Natural killer cell (primary cell): Measurements from ENCODE around the gene VPS26C. TPM values are rescaled to one million over a fixed set of nuclear protein-coding genes. Genes with fewer than 3 reads are reported as not detected.
"Not testable (repeated sequence)": the region's sequence is repeated elsewhere in the genome, so short reads cannot be mapped to it uniquely, and the experiment has no call there.

Experiments
- ATAC-seq, 3 donors: fragments of 150-1000 bp in 2 of 3; fragments of 200-7000 bp in 1 of 3; cut with Tn5 transposase; 1 replicate in 1 of 3; 2 replicates in 2 of 3; pipeline ENCODE4 v1.10.0; 2021; ENCODE audit warnings: mild to moderate bottlenecking in 2 of 3, moderate library complexity in 2 of 3
- DNase-seq, 2 donors: peaks; one replicate each; pipeline versions ENCODE4 v3.0.0 to v3.0.0-alpha.2; 2013 to 2021; ENCODE audit warnings: mixed read lengths in 1 of 2
- H3K27ac ChIP-seq: one replicate; pipeline ENCODE4 v1.5.1; 2013; ENCODE audit warnings: mild to moderate bottlenecking, low read length
- H3K27me3 ChIP-seq: one replicate; pipeline ENCODE4 v1.6.1; 2013; ENCODE audit warnings: low read length; ENCODE audit not compliant: control insufficient read depth, insufficient read depth
- H3K36me3 ChIP-seq: one replicate; pipeline ENCODE4 v1.6.1; 2013; ENCODE audit warnings: low read length; ENCODE audit not compliant: control insufficient read depth, insufficient read depth
- H3K4me1 ChIP-seq: one replicate; pipeline ENCODE4 v1.6.1; 2013; ENCODE audit warnings: low read length; ENCODE audit not compliant: control insufficient read depth, insufficient read depth
- H3K4me3 ChIP-seq: one replicate; pipeline ENCODE4 v1.5.1; 2013; ENCODE audit warnings: low read length
- H3K9me3 ChIP-seq: one replicate; pipeline ENCODE4 v1.6.1; 2013; ENCODE audit warnings: low read length; ENCODE audit not compliant: control insufficient read depth, insufficient read depth
- H3K27ac Mint-ChIP-seq, 2 donors: one replicate each; pipeline ENCODE4 v1.8.0; 2022; ENCODE audit warnings: mild to moderate bottlenecking in 2 of 2, mixed read lengths in 2 of 2, moderate library complexity in 1 of 2
- H3K27me3 Mint-ChIP-seq, 2 donors: one replicate each; pipeline ENCODE4 v1.8.0; 2022; ENCODE audit warnings: low read depth in 2 of 2, mixed read lengths in 2 of 2
- H3K36me3 Mint-ChIP-seq: one replicate; pipeline ENCODE4 v1.8.0; 2022; ENCODE audit warnings: mixed read lengths
- H3K4me1 Mint-ChIP-seq, 2 donors: one replicate each; pipeline ENCODE4 v1.8.0; 2022; ENCODE audit warnings: mixed read lengths in 2 of 2
- H3K4me3 Mint-ChIP-seq: one replicate; pipeline ENCODE4 v1.8.0; 2022; ENCODE audit warnings: mild to moderate bottlenecking, moderate library complexity, mixed read lengths
- H3K9me3 Mint-ChIP-seq, 2 donors: one replicate each; pipeline ENCODE4 v1.8.0; 2022; ENCODE audit warnings: mixed read lengths in 2 of 2
- CTCF ChIP-seq: fragments of 200-600 bp; IDR thresholded peaks from one replicate; pipeline ENCODE4 v1.8.0; 2022; ENCODE audit warnings: antibody characterized with exemption
- WGBS: methylation state at CpG from one replicate; pipeline ENCODE4 v1.1.7; 2013; ENCODE audit warnings: missing lambda C conversion rate; ENCODE audit not compliant: insufficient coverage; 5-methylcytosine and 5-hydroxymethylcytosine counted together
- intact Hi-C: fragments of 100-400 bp; cut with micrococcal nuclease; formaldehyde crosslinking; loops from one replicate; pipeline ENCODE4 v1.14.2; 2022
- total RNA-seq, 4 donors: library from RNA; stranded (reverse); fragments of 120-200 nt in 1 of 4; gene quantifications; one replicate each; pipeline versions ENCODE4 v1.2.3 to v1.2.4, GENCODE V29; 2013 to 2022

Gene VPS26C
- total RNA-seq, 3 donors from 2014 or later (not counting 1 experiment from before 2014, with no cell fraction given), result 71.1 to 84.7 (median 72.2) TPM

GRCh38 chr21:37294679-37295078 is 27.5 kb upstream of the VPS26C start:
- Histone ChIP-seq H3K4me1 (no peaks in the 10 kb centered on the region), H3K4me3 (no peak overlapping the region), H3K9me3 (no peaks in the 10 kb centered on the region), H3K36me3 (no peaks in the 10 kb centered on the region), H3K27ac (no peak overlapping the region), H3K27me3 (no peaks in the 10 kb centered on the region)
- DNase-seq (no peak), ATAC-seq (no peak)
- Mint-ChIP-seq H3K9me3 (no peaks in the 10 kb centered on the region), H3K4me3 (no peak overlapping the region), H3K36me3 (no peaks in the 10 kb centered on the region), H3K27ac (no peak overlapping the region), H3K27me3 (no peaks in the 10 kb centered on the region), H3K4me1 (no peaks in the 10 kb centered on the region)
- TF ChIP-seq CTCF, result no peak
- intact Hi-C loops, result no loop called here
- 86% methylated on average over 5 of the region's 5 CpGs for WGBS

GRCh38 chr21:37292941-37293340 is 25.8 kb upstream of the VPS26C start:
- no peaks in the 10 kb centered on the region for H3K9me3 Mint-ChIP-seq
- Histone ChIP-seq H3K36me3 (no peaks in the 10 kb centered on the region), H3K9me3 (no peaks in the 10 kb centered on the region), H3K4me1 (no peaks in the 10 kb centered on the region), H3K27ac (no peak overlapping the region), H3K4me3 (no peak overlapping the region), H3K27me3 (no peaks in the 10 kb centered on the region)
- no peak for ATAC-seq
- no peak overlapping the region for H3K4me3 Mint-ChIP-seq
- no peaks in the 10 kb centered on the region for H3K4me1 Mint-ChIP-seq
- no peak for DNase-seq
- no peak overlapping the region for H3K27ac Mint-ChIP-seq
- WGBS, result 53% methylated on average over 3 of the region's 3 CpGs
- no peak for TF ChIP-seq CTCF
- H3K27me3 Mint-ChIP-seq, result no peaks in the 10 kb centered on the region
- intact Hi-C loops, result no loop called here
- H3K36me3 Mint-ChIP-seq, result no peaks in the 10 kb centered on the region

GRCh38 chr21:37292041-37292440 is 24.9 kb upstream of the VPS26C start:
- no peak for ATAC-seq

GRCh38 chr21:37283191-37283710 is 16.1 kb upstream of the VPS26C start:
- ATAC-seq, DNase-seq, H3K4me1 Mint-ChIP-seq, H3K27me3 Mint-ChIP-seq, H3K4me3 ChIP-seq, H3K27ac ChIP-seq, H3K9me3 ChIP-seq, H3K27me3 ChIP-seq, H3K36me3 Mint-ChIP-seq, H3K9me3 Mint-ChIP-seq, H3K4me1 ChIP-seq, H3K27ac Mint-ChIP-seq, H3K36me3 ChIP-seq, intact Hi-C loops, H3K4me3 Mint-ChIP-seq: not testable (repeated sequence)
- WGBS, result 98% methylated on average over 38 of the region's 38 CpGs

More at GRCh38 chr21:37292041-37292440, 24.9 kb upstream of the VPS26C start:
- intact Hi-C loops, result no loop called here
- H3K4me1 Mint-ChIP-seq, result no peaks in the 10 kb centered on the region
- H3K9me3 Mint-ChIP-seq, result no peaks in the 10 kb centered on the region
- 81% methylated on average over 1 of the region's 1 CpG for WGBS
- Histone ChIP-seq H3K9me3 (no peaks in the 10 kb centered on the region), H3K27me3 (no peaks in the 10 kb centered on the region), H3K4me1 (no peaks in the 10 kb centered on the region), H3K36me3 (no peaks in the 10 kb centered on the region), H3K4me3 (no peak overlapping the region), H3K27ac (no peak overlapping the region)
- H3K4me3 Mint-ChIP-seq, result no peak overlapping the region
- H3K27ac Mint-ChIP-seq, result no peak overlapping the region
- DNase-seq, result no peak
- no peak for TF ChIP-seq CTCF
- no peaks in the 10 kb centered on the region for H3K36me3 Mint-ChIP-seq
- no peaks in the 10 kb centered on the region for H3K27me3 Mint-ChIP-seq

- H3K4me1 ChIP-seq, H3K36me3 ChIP-seq, ATAC-seq, H3K9me3 Mint-ChIP-seq, H3K36me3 Mint-ChIP-seq, H3K27me3 Mint-ChIP-seq, intact Hi-C loops, H3K27ac ChIP-seq, H3K27me3 ChIP-seq, H3K9me3 ChIP-seq: not testable (repeated sequence)
- Mint-ChIP-seq H3K4me3 (peak overlapping the region; percentile 88), H3K4me1 (peaks cover 0 to 12% of the 10 kb centered on the region in 2 donors), H3K27ac (peak overlapping the region; percentile 74 to 81)
- WGBS, result 86% methylated on average over 9 of the region's 10 CpGs
- H3K4me3 ChIP-seq, result peak overlapping the region; percentile 13
- DNase-seq, result peak in 1 of 2 donors; percentile 23
Observed at GRCh38 chr21:37282602-37283001, 15.5 kb upstream of the VPS26C start.
